HG03175 (cell line): Measurements from ENCODE around the gene PSMB7.

Experiments
- ATAC-seq: cut with Tn5 transposase; IDR thresholded peaks from one replicate; pipeline ENCODE4 v1.9.1; 2021; ENCODE audit warnings: mild to moderate bottlenecking, moderate library complexity; ENCODE audit not compliant: unreplicated experiment

Gene PSMB7

DNA sequence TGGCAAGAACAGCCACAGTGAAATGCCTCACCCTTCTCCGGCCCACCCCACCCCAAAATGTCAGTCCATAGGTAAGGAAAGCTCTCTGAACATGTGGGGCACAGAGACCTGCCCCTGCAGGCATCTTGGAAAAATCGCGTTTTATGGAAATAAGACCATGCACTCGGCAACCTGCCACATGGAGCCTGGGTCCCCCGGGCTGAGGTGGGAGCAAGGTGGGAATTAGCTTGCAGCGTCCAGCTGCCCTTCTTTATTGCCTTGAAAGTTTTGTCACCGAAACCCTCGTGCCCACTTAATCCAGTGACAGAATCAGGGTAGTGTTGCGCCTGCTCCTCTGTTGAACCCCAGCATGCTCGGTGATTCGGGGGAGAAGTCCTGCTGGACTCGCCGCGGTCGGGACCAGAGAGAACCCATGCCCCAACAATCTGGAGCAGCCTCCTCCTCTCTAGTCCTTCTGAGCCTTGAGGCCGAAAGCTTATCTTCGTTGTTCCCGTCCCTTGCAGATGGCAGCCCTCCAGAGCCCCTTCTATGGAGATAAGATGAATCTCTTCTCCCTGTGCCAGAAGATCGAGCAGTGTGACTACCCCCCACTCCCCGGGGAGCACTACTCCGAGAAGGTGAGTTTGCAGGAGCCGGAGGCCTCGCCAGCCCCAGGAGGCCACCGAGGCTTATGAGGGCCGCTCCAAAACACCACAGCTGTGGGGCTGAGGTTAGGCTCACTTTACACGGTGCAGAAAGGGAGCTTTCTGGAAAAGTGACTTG lies 67.9 kb downstream of the PSMB7 start:
- no peak for ATAC-seq

DNA sequence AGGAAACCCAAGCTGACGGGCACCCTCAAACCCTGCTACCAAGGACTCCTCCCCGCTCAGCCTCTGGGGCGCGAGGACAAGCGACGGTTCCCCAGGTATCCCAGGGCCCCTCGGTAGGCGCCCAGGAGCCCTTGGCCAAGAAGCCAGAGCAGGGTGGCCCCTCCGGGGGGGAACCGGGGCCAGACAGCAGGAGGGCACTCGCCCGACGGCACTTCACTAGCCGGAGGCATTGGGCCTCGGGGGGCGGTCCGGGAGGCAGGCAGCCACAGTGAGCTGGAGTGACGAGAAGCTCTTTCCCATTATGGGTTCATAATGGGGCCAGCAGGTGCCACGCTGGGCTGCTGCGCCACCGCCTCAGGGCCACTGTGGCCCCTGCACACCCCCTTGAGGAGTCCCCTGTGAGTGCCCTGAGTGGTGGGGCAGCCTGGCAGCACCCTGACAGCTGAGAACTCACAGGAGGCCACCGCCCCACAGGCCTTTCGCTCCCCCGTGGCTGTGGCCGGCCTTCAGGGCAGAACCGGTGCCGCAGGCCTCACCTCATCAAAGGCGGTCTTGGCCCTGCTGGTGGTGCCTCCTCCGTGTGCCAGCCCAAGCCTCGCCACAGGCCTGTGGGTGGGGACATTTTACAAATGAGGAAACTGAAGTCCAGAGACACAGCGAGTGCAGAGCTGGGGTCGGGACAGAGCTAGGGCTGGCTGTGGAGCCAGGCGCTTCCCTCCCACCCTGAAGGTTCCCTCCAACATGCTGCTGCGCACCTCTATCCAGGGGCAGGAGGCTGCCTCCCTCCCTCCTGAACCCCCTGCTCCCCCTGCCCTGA lies 68.7 kb downstream of the PSMB7 start:
- no peak for ATAC-seq

GRCh38 chr9:124345751-124346281 lies 69.4 kb downstream of the PSMB7 start:
- no peak for ATAC-seq

GRCh38 chr9:124345063-124345462 lies 70.2 kb downstream of the PSMB7 start:
- ATAC-seq = no peak

- ATAC-seq = no peak
Observed at GRCh38 chr9:124344291-124345050, 70.8 kb downstream of the PSMB7 start.

- ATAC-seq = no peak
Observed at GRCh38 chr9:124343533-124344290, 71.5 kb downstream of the PSMB7 start.

GRCh38 chr9:124342776-124343485 lies 72.3 kb downstream of the PSMB7 start:
- ATAC-seq = no peak

- no peak for ATAC-seq
Observed at GRCh38 chr9:124342402-124342775, 72.9 kb downstream of the PSMB7 start.

GRCh38 chr9:124341455-124342170 lies 73.6 kb downstream of the PSMB7 start:
- no peak for ATAC-seq

- no peak for ATAC-seq
Observed at GRCh38 chr9:124340219-124341069, 74.8 kb downstream of the PSMB7 start.

- no peak for ATAC-seq
Observed at GRCh38 chr9:124339603-124340146, 75.6 kb downstream of the PSMB7 start.

- ATAC-seq = no peak
Observed at GRCh38 chr9:124337562-124337961, 77.7 kb downstream of the PSMB7 start.

DNA sequence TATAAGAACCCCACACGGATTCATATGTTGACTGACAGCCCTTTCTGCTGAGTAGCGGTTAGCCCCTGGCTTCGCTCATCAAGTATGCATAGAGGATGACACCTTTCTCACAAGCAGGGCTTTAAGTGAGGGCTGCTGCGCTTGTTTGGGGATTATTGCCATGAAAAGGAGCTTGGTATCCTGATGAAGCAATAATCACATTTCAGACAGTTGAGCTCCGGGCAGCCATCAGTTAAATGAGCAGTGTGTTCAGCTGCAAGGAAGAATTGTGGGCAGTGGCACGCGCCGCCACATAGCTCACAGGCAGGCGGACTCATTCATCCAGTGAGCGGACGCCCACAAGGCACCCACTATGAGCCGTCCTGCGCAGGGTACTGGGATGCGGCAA lies 79.9 kb downstream of the PSMB7 start:
- ATAC-seq = no peak

GRCh38 chr9:124334568-124335319 lies 80.5 kb downstream of the PSMB7 start:
- no peak for ATAC-seq

- ATAC-seq = no peak
Observed at GRCh38 chr9:124333203-124333579, 82.1 kb downstream of the PSMB7 start.

DNA sequence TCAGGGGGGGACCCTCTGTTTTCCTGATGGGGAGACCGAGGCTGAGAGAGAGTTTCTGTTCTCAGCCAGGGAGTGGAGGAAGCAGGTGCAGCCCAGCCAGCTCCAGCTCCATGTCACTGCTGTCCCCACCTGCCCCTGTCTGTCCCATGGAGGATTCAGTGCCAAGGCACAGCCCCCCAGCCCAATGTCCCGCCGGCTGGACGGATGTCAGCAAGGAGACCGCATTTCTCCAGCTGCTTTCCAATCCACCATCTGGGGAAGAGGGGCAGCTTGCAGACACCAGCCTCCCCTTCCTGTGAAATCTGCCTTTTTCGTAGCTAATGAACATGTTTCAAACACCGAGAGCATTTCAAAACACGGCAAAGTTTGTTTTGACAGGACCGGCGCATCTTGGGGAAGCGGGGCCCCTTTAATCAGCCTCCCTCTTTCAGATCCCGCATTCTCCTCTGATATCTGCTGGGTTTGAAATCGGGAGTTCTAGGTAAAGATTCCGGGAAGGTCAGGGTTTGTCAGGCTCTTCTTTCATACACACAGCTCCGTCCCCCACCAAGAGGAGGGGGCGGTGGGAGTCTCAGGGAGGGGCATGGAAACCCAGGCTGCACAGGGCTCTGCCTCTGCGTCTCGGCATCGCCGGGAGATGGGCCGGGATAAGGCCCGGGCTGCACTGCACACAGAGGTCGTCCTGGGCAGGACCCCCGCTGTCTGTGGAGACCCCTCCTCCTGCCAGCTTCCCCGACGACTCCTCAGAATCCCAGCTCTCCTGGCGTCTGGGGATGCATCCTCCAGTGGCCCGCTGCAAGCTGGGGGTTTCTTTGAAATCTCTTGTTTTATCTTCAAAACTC lies 82.7 kb downstream of the PSMB7 start:
- ATAC-seq = no peak

GRCh38 chr9:124331580-124331979 lies 83.7 kb downstream of the PSMB7 start:
- no peak for ATAC-seq
